ENCODE data around the gene RPP30.
"Not testable (repeated sequence)": the region's sequence is repeated elsewhere in the genome, so short reads cannot be mapped to it uniquely, and the experiment has no call there.

Gene RPP30

DNA sequence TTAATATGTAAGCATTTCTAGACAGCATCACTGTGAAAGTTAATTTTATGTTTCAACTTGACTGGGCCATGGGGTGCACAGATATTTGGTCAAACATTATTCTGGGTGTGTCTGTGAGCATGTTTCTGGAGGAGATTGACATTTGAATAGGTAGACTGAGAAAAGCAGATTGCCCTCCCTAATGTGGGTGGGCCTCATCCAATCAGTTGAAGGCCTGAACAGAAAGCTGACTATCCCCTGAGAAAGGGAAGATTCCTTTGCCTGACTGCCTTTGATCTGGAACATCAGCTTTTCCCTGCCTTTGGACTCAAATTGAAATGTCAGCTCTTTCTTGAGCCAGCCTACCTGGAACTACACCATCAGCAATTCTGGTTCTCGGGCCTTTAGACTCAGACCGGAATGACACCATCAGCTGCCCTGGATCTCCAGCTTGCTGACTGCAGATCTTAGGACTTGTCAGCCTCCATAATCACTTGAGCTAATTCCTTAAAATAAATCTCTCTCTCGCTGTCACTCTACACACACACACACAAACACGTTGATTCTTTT is 5.7 kb upstream of the RPP30 start:
- Histone ChIP-seq H3K4me1 (ENCODE audit: control insufficient read depth, insufficient read depth, low read length, poor library complexity, severe bottlenecking) (no peaks in the 10 kb centered on the region), H3K27me3 (replicated peaks; ENCODE audit: control insufficient read depth, insufficient read depth, low read length, poor library complexity, severe bottlenecking) (no peaks in the 10 kb centered on the region), H3K27ac (ENCODE audit: insufficient read depth, low read length, poor library complexity, severe bottlenecking) (no peak overlapping the region), H3K36me3 (ENCODE audit: control insufficient read depth, insufficient read depth, low read length) (no peaks in the 10 kb centered on the region), H3K4me3 (ENCODE audit: insufficient read depth, low read depth, low read length, poor library complexity, severe bottlenecking) (no peak overlapping the region), H3K9me3 (ENCODE audit: control insufficient read depth, low read length) (no peaks in the 10 kb centered on the region)
- no peak for DNase-seq

DNA sequence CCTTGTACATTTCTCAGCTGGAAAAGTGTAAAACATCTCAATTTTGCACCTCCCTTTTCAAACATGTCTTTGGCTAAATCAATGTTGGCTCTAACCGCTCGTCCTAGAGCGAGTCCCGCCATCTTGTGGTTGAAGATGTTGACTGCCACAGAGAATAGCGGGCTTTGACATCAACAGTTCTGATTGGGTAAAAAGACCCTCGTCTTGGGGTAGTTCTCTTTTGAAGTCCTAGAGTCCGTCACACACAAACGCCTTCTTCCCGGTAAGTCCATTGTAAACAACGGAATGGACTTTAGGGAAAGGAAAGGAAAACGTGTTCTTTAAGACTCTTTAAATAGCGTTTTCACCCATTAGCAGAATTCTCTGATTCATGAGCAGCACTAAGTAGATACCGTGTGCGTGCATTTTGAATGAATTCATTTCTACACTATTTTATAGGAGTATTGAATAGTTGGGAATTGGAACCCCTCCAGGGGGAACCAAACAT is 452 bp upstream of the RPP30 start:
- Histone ChIP-seq H3K4me1 (ENCODE audit: control insufficient read depth, insufficient read depth, low read length, poor library complexity, severe bottlenecking) (peaks cover 4% of the 10 kb centered on the region), H3K27ac (ENCODE audit: insufficient read depth, low read length, poor library complexity, severe bottlenecking) (peak overlapping the region; percentile 67), H3K36me3 (ENCODE audit: control insufficient read depth, insufficient read depth, low read length) (peaks cover 10% of the 10 kb centered on the region), H3K4me3 (ENCODE audit: insufficient read depth, low read depth, low read length, poor library complexity, severe bottlenecking) (peak overlapping the region; percentile 98), H3K27me3 (replicated peaks; ENCODE audit: control insufficient read depth, insufficient read depth, low read length, poor library complexity, severe bottlenecking) (no peaks in the 10 kb centered on the region), H3K9me3 (ENCODE audit: control insufficient read depth, low read length) (no peaks in the 10 kb centered on the region)
- peak in 2 of 3 donors; percentile 5 to 9 for DNase-seq

DNA sequence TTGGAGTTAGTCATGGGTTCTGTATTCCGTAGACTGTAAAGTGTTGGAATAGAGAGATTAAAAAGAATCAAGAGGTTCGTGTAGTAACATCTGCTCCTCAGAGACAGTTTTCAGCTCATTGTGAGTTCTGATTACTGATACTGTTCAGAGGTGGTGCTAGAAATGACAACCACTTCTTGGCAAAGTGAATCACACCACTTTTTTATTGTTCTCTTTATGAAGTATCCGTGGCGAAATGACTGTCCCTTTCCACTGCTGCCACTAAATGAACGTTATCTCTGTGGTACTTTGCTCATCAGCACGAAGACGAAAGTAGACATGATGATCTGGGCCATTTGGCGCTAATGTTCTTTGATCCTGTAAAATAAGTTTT is 860 bp downstream of the RPP30 start:
- no peak for DNase-seq
- no peaks in the 10 kb centered on the region for H3K27me3 ChIP-seq (replicated peaks; ENCODE audit: control insufficient read depth, insufficient read depth, low read length, poor library complexity, severe bottlenecking)
- H3K4me3 ChIP-seq (ENCODE audit: insufficient read depth, low read depth, low read length, poor library complexity, severe bottlenecking), result peak overlapping the region; percentile 98
- H3K36me3 ChIP-seq (ENCODE audit: control insufficient read depth, insufficient read depth, low read length), result peaks cover 22% of the 10 kb centered on the region
- no peaks in the 10 kb centered on the region for H3K9me3 ChIP-seq (ENCODE audit: control insufficient read depth, low read length)
- H3K4me1 ChIP-seq (ENCODE audit: control insufficient read depth, insufficient read depth, low read length, poor library complexity, severe bottlenecking), result peaks cover 4% of the 10 kb centered on the region
- H3K27ac ChIP-seq (ENCODE audit: insufficient read depth, low read length, poor library complexity, severe bottlenecking), result no peak overlapping the region

DNA sequence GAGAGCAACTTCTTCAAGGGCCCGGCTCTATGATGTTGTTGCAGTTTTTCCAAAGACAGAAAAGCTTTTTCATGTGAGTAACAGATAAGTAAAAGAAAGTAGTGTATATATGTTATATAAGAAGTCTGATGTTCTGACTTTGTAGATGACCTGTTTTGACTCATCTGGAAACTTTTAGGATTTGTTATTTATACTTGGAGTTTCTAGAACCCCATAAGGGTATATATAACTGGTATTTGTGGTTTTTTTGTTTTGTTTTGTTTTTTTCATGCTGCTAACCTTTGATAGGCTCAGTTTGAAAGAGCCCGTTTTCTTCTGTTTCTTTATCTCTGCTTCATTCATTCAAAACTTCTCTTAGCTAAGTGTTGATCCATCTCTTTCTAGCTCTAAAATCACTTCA is 7.3 kb downstream of the RPP30 start:
- Histone ChIP-seq H3K36me3 (ENCODE audit: control insufficient read depth, insufficient read depth, low read length) (peaks cover 55% of the 10 kb centered on the region), H3K4me3 (ENCODE audit: insufficient read depth, low read depth, low read length, poor library complexity, severe bottlenecking) (no peak overlapping the region), H3K4me1 (ENCODE audit: control insufficient read depth, insufficient read depth, low read length, poor library complexity, severe bottlenecking) (no peaks in the 10 kb centered on the region), H3K27me3 (replicated peaks; ENCODE audit: control insufficient read depth, insufficient read depth, low read length, poor library complexity, severe bottlenecking) (no peaks in the 10 kb centered on the region), H3K27ac (ENCODE audit: insufficient read depth, low read length, poor library complexity, severe bottlenecking) (no peak overlapping the region), H3K9me3 (ENCODE audit: control insufficient read depth, low read length) (no peaks in the 10 kb centered on the region)
- DNase-seq, result no peak

DNA sequence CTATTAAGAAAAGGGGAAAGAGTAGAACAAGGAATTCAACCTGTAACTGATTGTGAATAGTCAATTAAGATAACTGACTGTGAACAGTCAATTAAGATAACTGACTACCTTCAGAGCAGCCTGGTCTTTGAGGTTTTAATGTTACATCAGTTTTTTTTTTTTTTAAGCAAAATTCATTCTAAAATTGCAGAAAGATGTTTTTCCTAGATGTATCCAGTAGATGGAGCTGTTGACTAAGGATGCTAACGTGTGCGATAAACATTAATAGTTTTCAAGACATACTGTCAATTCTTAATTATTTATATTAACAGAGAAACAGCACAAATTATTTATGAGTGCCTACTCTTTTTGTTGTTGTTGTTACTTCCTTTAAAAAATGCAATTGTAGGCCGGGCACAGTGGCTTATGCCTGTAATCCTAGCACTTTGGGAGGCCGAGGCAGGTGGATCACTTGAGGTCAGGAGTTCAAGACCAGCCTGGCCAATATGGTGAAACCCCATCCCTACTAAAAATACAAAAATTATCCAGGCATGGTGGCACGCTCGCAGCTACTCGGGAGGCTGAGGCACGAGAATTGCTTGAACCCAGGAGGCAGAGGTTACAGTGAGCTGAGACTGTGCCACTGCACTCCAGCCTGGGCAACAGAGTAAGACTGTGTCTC is 8.4 kb downstream of the RPP30 start:
- H3K27me3 ChIP-seq (replicated peaks; ENCODE audit: control insufficient read depth, insufficient read depth, low read length, poor library complexity, severe bottlenecking); H3K4me3 ChIP-seq (ENCODE audit: insufficient read depth, low read depth, low read length, poor library complexity, severe bottlenecking); H3K27ac ChIP-seq (ENCODE audit: insufficient read depth, low read length, poor library complexity, severe bottlenecking); DNase-seq; H3K4me1 ChIP-seq (ENCODE audit: control insufficient read depth, insufficient read depth, low read length, poor library complexity, severe bottlenecking); H3K9me3 ChIP-seq (ENCODE audit: control insufficient read depth, low read length): not testable (repeated sequence)
- peaks cover 64% of the 10 kb centered on the region for H3K36me3 ChIP-seq (ENCODE audit: control insufficient read depth, insufficient read depth, low read length)

DNA sequence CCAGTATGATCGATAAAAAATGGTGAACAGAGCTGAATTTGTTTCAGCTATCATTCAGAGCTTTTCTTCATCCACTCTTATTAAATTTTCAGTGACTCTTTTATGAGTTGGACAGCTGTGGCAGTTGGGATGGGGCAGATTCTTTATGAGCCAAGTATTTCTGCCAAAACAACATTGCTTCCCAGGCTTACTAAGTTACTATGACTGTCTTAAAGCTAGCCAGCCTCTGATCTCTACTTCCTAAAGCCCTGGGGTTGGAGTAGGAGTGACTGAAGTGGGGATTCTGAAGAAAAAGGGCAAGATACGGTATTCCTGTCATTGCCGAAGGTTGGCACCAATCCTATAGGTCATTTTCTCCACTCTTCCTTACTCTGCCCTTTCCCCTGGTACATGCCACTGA is 12.7 kb downstream of the RPP30 start:
- Histone ChIP-seq H3K36me3 (ENCODE audit: control insufficient read depth, insufficient read depth, low read length) (peaks cover 56% of the 10 kb centered on the region), H3K27ac (ENCODE audit: insufficient read depth, low read length, poor library complexity, severe bottlenecking) (no peak overlapping the region)

DNA sequence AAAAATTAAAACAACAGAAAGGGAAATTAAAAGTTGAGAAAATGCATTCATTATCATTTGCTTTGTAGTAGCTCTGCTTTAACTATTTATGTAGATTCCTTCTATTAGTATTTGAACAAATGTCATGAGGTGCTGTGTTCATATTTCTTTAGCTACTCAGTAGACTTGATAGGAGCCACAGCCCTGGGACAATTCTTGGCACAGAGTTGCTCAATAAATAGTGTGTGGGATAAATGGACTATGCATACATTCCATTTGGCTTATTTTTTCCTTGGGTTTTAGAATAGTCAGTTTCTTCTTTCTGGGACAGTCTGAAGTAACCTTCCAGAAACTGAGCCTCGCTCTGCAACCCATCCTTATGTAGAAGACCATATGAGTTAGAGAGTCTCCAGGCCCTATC is 13.4 kb downstream of the RPP30 start:
- Histone ChIP-seq H3K4me3 (ENCODE audit: insufficient read depth, low read depth, low read length, poor library complexity, severe bottlenecking) (no peak overlapping the region), H3K27me3 (replicated peaks; ENCODE audit: control insufficient read depth, insufficient read depth, low read length, poor library complexity, severe bottlenecking) (no peaks in the 10 kb centered on the region), H3K4me1 (ENCODE audit: control insufficient read depth, insufficient read depth, low read length, poor library complexity, severe bottlenecking) (no peaks in the 10 kb centered on the region), H3K36me3 (ENCODE audit: control insufficient read depth, insufficient read depth, low read length) (peaks cover 53% of the 10 kb centered on the region), H3K9me3 (ENCODE audit: control insufficient read depth, low read length) (no peaks in the 10 kb centered on the region), H3K27ac (ENCODE audit: insufficient read depth, low read length, poor library complexity, severe bottlenecking) (no peak overlapping the region)
- DNase-seq, result no peak

More for the DNA sequence above, 12.7 kb downstream of the RPP30 start:
- Histone ChIP-seq H3K4me1 (ENCODE audit: control insufficient read depth, insufficient read depth, low read length, poor library complexity, severe bottlenecking) (no peaks in the 10 kb centered on the region), H3K9me3 (ENCODE audit: control insufficient read depth, low read length) (no peaks in the 10 kb centered on the region), H3K4me3 (ENCODE audit: insufficient read depth, low read depth, low read length, poor library complexity, severe bottlenecking) (no peak overlapping the region), H3K27me3 (replicated peaks; ENCODE audit: control insufficient read depth, insufficient read depth, low read length, poor library complexity, severe bottlenecking) (no peaks in the 10 kb centered on the region)
- no peak for DNase-seq

DNA sequence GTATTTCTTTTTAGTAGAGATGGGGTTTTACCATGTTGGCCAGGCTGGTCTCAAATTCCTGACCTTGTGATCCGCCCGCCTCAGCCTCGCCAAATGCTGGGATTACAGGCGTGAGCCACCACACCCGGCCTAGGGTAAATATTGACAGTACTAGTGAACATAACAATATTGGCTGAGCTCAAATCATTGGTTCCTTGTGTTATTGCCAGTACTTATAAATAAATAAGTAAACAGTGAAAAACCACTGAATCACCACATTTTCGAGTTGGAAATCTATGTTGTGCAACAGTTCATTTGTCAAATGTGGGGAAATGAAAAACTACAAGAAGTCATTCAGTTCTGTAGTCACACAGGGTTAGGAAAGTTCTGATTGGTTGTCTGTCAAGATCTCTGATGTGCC is 15.8 kb downstream of the RPP30 start:
- Histone ChIP-seq H3K27me3 (replicated peaks; ENCODE audit: control insufficient read depth, insufficient read depth, low read length, poor library complexity, severe bottlenecking) (no peaks in the 10 kb centered on the region), H3K27ac (ENCODE audit: insufficient read depth, low read length, poor library complexity, severe bottlenecking) (no peak overlapping the region), H3K9me3 (ENCODE audit: control insufficient read depth, low read length) (no peaks in the 10 kb centered on the region), H3K36me3 (ENCODE audit: control insufficient read depth, insufficient read depth, low read length) (peaks cover 58% of the 10 kb centered on the region), H3K4me3 (ENCODE audit: insufficient read depth, low read depth, low read length, poor library complexity, severe bottlenecking) (no peak overlapping the region), H3K4me1 (ENCODE audit: control insufficient read depth, insufficient read depth, low read length, poor library complexity, severe bottlenecking) (no peaks in the 10 kb centered on the region)
- DNase-seq, result no peak

DNA sequence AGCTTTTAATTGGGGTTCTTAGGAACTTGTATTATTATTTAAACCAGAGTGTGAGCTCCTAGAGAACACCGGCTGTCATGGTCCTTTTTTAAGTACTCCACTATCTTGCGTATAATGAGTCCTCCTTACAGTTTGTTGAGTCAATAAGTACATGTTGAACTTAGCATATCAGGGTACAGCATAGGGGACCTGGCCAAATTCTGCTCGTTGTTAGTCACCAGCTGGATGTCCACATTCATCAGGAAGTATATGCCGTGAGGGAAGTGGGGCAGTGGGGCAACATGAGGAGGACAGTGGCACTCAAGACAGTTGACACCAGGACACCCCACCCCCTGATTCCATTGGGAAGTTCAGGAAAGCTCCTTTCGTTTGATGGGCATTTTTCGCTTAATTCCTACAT is 16.6 kb downstream of the RPP30 start:
- peaks cover 64% of the 10 kb centered on the region for H3K36me3 ChIP-seq (ENCODE audit: control insufficient read depth, insufficient read depth, low read length)
- no peaks in the 10 kb centered on the region for H3K4me1 ChIP-seq (ENCODE audit: control insufficient read depth, insufficient read depth, low read length, poor library complexity, severe bottlenecking)
- no peak for DNase-seq

DNA sequence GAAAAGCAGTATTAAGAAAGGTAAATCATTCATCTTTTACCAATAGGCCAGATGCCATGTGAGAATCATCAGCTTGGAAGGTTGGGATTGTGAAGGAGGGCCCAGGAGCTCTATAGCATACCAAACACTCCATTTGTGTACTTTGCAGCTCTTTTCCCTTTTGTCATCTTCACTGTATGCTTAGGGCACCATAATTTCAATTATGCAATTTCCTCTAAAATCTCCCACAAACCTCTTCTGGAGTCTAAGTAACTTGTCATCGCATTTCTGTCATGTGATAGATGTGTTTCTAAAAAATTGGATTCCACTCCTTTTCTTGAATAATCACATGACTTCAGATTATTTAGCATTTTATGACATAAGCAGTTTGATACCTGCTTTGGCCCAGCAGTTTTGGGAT is 17.9 kb downstream of the RPP30 start:
- no peak overlapping the region for H3K4me3 ChIP-seq (ENCODE audit: insufficient read depth, low read depth, low read length, poor library complexity, severe bottlenecking)
- no peaks in the 10 kb centered on the region for H3K27me3 ChIP-seq (replicated peaks; ENCODE audit: control insufficient read depth, insufficient read depth, low read length, poor library complexity, severe bottlenecking)
- no peaks in the 10 kb centered on the region for H3K4me1 ChIP-seq (ENCODE audit: control insufficient read depth, insufficient read depth, low read length, poor library complexity, severe bottlenecking)
- H3K27ac ChIP-seq (ENCODE audit: insufficient read depth, low read length, poor library complexity, severe bottlenecking), result no peak overlapping the region
- H3K36me3 ChIP-seq (ENCODE audit: control insufficient read depth, insufficient read depth, low read length), result peaks cover 57% of the 10 kb centered on the region
- no peak for DNase-seq
- H3K9me3 ChIP-seq (ENCODE audit: control insufficient read depth, low read length), result no peaks in the 10 kb centered on the region

More for the DNA sequence above, 16.6 kb downstream of the RPP30 start:
- no peak overlapping the region for H3K4me3 ChIP-seq (ENCODE audit: insufficient read depth, low read depth, low read length, poor library complexity, severe bottlenecking)
- H3K9me3 ChIP-seq (ENCODE audit: control insufficient read depth, low read length), result no peaks in the 10 kb centered on the region
- H3K27me3 ChIP-seq (replicated peaks; ENCODE audit: control insufficient read depth, insufficient read depth, low read length, poor library complexity, severe bottlenecking), result no peaks in the 10 kb centered on the region
- no peak overlapping the region for H3K27ac ChIP-seq (ENCODE audit: insufficient read depth, low read length, poor library complexity, severe bottlenecking)

All from effector memory CD4-positive, alpha-beta T cell (primary cell).